Stimulated activated CD4-positive, alpha-beta T cell treated with anti-CD3 and anti-CD28 coated beads, Interleukin-1b, Interleukin-23, amount 100 ng/mL, for 4 hours (primary cell): ENCODE data around the gene CTNNBL1.

Source experiments
- DNase-seq, 2 donors: peaks; one replicate each; pipeline ENCODE4 v3.0.0-alpha.2; 2020; ENCODE audit warnings: low read depth in 2 of 2

The CTNNBL1 gene

GRCh38 chr20:37741570-37741969, 47.7 kb downstream of the CTNNBL1 start:
- DNase-seq = no peak

DNA sequence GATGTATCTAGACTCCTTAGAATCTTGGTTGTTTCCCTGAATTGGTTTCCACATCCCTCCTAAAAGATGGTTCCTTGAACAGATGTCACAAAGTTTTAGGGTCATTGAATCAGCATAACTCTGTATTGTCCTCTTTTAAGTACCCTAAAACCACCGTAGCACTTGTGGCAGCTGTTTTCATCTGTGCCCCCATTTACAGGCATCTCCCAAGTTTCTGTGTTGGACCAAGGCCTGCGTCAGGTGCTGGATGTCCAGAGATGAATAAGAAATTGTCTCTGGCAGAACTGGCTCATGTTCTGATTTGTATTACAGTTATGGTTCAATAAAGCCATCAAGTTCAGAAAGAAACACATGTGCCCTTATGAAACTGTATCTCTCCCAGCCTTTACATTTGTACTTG, 48.3 kb downstream of the CTNNBL1 start:
- DNase-seq = no peak

- DNase-seq = no peak
Observed at GRCh38 chr20:37744347-37744746, 50.5 kb downstream of the CTNNBL1 start.

DNA sequence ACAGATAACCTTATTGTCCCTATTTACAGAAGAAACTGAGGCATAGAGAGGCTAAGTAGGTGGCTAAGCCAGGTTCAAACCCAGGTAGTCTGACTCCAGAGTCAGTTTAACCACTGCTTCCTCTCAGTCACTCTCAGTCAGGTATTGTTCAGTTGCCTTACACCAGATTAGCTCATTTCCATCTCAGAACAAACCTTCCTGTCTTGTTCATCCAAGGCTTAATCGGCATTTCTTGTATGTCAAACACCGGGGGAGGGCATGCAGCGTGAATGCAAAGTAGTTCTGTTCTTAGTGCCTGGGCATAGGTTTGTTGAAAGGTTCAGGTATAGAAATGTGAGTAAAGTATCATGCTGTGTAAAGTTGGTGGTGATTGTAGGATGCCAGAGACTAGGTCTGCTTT, 51.7 kb downstream of the CTNNBL1 start:
- DNase-seq = no peak

DNA sequence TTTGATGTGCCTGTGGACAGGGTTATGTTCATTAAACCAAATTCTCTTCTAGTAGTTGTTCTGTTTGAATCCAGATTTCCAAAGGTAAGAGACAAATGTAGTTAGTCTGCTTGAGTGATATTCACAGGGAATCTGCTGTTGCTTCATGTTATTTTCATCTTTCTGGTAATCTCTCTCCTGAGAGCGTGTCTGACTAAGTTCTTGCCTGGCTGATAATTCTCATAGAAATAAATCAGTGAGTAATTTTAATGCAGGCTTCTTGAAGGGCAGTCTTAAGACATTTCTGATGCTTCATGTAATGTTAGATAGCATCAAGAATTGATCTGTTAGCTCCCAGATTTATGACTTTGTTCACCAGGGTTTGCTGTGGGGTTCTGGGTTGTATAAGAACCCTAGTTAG, 54.2 kb downstream of the CTNNBL1 start:
- DNase-seq = no peak

- no peak for DNase-seq
Observed at GRCh38 chr20:37749218-37749617, 55.4 kb downstream of the CTNNBL1 start.

- DNase-seq = no peak
Observed at GRCh38 chr20:37749620-37750403, 56.0 kb downstream of the CTNNBL1 start.

- no peak for DNase-seq
Observed at GRCh38 chr20:37755665-37756064, 61.8 kb downstream of the CTNNBL1 start.

GRCh38 chr20:37756234-37756633, 62.4 kb downstream of the CTNNBL1 start:
- no peak for DNase-seq

GRCh38 chr20:37757550-37757949, 63.7 kb downstream of the CTNNBL1 start:
- DNase-seq = no peak

GRCh38 chr20:37758332-37758731, 64.5 kb downstream of the CTNNBL1 start:
- DNase-seq = no peak

DNA sequence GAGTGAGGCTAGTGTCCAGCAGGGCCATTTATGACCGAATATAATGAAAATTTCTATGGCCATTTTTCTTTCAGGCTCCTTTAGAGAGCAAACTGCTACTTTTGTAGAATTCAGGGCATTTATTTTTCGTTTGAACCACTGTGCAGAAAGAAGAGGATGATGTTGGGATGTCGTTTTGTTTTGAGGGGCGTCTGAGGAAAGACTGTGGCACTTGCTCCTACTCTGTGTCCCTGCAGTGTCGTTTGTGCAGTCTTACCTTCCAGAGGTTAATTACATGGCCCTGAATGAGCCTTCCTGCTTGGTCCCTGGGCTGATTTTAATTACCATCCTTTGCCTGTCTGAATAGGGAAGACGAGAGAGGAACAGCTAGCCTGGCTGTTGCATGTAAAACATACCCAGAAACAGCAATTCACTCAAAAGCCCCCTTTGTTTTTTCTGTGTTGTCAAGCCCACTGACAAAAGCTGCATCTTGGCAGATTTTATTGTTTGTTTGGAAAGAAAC, 65.3 kb downstream of the CTNNBL1 start:
- no peak for DNase-seq

GRCh38 chr20:37759761-37760209, 66.0 kb downstream of the CTNNBL1 start:
- no peak for DNase-seq

- no peak for DNase-seq
Observed at GRCh38 chr20:37760322-37760721, 66.5 kb downstream of the CTNNBL1 start.

DNA sequence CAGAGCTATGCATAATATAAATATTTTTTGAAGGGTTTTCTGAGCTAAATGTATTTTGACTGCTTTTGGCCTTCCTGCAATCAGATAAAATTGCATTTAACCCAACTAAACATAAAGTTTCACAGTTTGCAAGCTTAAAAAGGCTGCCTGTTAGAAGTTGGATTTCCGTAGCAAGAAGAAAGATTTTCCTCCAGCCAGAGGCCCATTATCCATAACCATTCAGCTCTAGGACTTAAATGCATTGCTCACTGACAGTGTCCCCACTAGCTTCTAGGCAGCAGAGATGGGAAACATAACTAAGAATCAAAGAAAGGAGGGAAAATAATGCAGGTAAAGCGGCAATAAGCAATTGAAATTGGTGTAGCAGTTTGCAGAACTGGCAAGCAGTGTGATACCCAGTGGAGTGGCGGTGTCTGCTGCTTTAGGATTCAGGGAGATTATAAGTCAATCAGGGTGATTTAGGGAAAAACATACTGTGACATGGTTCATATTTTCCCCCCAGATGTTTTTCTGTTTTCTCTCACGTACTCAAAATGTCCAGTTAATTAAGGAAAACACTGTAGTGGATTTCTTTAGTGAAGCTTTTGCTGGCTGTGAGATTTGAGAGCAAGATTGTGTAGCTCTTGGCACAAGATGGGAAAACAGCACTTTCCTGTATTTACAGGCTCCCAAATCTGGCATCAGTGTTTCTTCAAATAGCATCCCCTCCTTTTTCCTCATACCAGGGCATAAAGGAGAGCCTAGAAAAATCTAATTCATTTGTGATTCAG, 69.1 kb downstream of the CTNNBL1 start:
- DNase-seq = no peak

- no peak for DNase-seq
Observed at GRCh38 chr20:37764333-37764935, 70.6 kb downstream of the CTNNBL1 start.

- DNase-seq = no peak
Observed at GRCh38 chr20:37770908-37771307, 77.1 kb downstream of the CTNNBL1 start.

- no peak for DNase-seq
Observed at GRCh38 chr20:37773291-37773826, 79.5 kb downstream of the CTNNBL1 start.

DNA sequence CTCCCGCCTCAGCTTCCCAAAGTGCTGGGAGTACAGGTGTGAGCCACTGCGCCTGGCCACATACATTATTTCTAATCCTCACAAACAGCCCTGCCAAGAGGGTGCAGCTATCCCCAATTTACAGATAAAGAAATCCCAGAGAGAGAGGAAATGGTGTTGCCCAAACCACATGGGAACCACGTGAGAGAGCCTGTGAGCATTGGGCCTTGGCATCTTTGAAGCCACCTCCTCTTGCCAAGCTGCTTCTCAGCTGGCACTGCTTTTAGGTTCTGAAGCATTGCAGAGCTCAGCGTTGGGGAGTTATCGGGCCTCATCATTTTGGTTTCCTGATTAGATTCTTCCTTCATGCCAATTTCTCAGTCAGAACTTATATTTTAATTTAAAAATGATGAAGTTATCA, 80.3 kb downstream of the CTNNBL1 start:
- no peak for DNase-seq

GRCh38 chr20:37775200-37775599, 81.4 kb downstream of the CTNNBL1 start:
- DNase-seq = no peak

GRCh38 chr20:37776049-37776448, 82.2 kb downstream of the CTNNBL1 start:
- DNase-seq = no peak

- DNase-seq = no peak
Observed at GRCh38 chr20:37776526-37776925, 82.7 kb downstream of the CTNNBL1 start.
